ENCODE results near the gene NHSL2.
"Not testable (repeated sequence)": the region's sequence is repeated elsewhere in the genome, so short reads cannot be mapped to it uniquely, and the experiment has no call there.

The NHSL2 gene

DNA sequence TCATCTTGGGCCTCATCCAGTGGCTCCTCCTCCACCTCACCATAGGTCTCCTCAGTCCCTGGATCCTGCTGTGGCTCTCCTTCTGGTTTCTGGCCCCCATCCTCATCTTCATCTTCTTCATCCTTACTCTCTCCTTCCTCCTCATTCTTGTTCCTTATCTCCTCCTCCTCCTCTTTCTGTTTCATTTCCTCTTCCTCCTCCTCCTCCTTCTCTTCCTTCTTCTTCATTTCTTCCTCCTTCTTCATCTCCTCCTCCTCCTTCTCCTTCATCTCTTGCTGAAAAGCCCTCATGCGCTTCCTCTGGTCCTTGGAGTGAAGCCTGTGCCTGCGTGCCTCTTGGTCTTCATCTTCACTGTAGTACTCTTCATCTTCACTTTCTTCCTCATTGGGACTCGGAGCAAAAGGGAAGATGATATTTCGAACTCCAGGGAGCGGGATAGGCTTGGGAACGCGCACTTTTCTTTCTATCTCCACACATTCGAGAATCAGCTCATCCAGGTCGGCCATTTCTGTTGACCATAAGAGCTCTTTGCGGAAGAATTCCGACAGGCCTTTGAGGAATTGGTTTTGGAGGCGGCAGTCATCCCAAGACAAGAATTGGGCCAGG lies 219.6 kb downstream of the NHSL2 start:
- no peak for DNase-seq (ENCODE audit: low spot score)

DNA sequence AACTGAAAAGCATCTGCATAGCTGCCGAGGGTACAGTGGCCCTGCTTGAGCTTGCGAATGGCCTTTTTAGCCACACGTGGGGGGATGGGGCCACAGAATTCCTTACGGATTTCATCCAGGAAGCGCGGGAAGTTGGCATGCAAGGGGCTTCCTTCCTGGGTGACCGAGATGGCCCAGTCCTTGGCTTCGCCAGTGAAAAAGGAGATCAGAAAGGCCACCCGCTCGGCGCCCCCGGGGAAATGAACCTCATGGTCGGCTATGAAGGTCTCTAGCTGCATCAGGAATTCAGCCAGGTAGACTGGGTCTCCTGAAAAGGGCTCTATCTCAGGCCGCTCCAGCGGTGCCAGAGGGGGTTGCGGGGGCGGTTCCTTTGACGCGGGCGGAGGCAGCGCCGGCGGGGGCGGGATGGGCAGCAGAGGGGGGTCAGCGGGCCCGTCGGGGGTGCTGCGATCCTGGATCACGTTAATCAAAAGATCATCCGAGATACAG lies 220.2 kb downstream of the NHSL2 start:
- DNase-seq (ENCODE audit: low spot score) = no peak

DNA sequence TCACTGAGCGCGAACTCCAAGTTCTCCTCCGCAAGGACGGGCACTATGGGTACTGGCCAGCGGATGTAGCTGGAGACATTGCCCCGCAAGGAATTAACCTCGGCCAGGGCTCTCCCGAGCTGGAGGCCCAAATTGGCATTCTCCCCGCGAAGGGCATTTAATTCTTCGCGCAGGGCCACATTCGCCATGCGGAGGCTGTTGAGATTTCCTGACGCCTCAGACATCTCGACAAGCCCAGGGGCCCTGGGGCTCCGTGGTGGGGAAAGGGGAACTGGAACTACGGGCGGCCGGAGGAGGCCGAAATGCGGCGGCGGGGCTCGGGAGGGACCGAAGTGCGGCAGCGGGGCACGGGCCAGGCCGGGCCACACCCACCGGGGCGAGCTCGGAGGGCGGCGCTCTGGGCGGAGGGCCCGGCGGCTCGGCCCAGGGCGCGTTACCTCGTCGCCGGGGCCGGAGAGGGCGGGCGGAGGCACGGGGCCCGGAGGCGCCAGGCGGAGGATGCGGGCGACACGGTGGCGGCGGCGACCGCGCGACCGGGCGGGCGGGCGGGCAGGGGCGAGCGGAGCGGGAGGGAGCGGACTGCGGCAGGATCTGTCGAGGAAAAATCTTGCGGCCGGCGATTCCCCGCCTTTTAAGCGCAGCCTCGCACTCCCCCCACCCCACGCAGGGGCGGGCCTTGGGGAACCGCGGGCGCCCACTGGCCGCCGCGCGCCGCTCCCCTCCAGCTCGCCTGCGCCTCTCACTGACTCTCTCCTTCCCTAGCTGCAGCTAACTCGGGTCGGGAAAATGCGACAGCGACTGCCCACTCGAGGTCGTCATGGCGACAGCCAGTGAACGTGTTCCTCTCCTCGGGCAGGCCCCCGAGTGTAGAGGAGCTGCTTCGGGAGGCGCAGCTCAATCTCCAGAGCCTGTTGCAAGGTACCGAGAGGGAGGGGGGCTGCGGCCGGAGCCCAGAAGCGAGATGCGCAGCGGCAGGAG lies 221.0 kb downstream of the NHSL2 start, which contains the start of gene RTL5:
Gene RTL5 (minus strand): TSS at position 599 of the 978 bp plus-strand sequence.
- DNase-seq (ENCODE audit: low spot score) = peak; percentile 88

DNA sequence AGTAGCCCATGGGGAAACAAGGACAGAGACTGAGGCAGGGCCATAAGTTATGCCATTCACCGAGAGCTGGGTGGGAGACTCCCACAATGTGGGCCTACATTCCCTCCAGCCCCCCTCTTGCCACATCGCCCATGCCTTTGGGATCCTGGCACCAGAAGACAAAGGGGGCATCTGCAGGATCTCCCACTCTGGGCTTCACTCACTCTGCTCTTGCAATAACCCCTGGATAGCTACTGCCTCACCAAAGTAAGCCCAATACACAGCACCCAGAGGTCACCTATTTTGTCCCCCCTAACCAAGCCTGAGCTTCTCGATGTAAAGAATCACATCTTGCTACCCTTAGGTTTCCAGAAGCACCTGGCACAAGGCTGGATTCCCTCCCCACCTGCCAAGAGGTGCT lies 221.8 kb downstream of the NHSL2 start:
- no peak for DNase-seq (ENCODE audit: low spot score)

DNA sequence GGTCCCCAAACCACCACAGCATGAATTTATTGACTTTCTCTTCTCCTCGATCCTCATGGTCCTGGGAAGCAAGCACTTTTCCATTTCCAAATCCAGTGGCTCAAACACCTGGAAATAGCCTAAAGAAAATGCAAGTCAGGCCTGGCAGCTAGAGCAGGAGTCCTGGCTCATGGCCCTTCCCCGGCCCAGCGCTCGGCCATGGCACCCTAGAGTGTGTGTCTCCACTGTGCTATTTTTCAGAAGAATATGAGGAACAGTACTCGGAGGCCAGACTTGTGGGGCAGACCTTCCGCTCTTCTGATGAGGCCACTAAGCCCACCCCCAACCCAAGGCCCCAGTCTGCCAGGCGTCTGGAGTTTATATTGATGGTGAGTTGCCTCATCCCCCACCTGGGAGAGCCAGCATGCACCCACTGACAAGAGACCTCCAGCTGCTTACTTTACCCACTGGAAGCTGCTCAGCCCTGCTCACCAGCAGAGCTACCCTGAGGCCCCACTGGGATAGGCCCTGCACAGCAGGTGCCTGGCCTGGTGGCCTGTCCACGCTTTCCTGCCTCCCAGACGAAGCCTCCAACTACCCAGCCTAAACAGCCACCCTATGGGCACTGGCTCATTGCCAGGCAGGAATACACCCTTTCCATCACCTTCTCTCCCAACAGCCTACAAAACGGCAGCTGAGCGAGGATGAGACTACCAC lies 223.4 kb downstream of the NHSL2 start:
- DNase-seq (ENCODE audit: low spot score) = no peak

DNA sequence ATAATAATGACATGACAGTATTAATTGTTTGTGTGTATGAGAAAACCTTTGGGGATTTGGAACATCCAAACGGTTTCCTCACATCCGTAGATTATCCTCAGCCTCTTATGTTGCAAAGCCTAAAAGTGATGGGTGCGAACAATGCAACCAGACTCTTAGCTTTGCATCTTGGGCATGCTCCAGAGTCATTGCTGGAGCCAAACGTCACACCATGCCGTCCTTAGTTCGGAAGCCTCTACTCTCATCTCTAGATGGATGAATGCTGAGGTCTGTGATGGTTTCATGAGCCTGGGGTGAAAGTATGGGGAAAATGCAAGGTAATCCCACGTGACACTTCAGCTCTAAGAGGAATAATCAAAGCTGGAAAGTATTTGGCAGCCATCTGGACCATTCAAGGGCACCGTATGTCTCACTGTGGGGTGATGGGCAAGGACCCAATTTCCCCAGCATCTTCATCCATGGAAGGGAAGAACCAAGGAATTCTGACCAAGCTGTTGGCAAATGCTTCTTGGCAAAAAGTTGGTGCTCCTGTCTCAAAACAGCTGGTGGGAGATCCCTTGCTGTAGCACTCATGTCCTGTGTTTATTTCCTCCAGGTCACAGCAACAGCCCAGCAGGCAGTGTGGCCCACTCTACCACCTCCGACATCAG lies 227.3 kb downstream of the NHSL2 start:
- DNase-seq (ENCODE audit: low spot score) = no peak

DNA sequence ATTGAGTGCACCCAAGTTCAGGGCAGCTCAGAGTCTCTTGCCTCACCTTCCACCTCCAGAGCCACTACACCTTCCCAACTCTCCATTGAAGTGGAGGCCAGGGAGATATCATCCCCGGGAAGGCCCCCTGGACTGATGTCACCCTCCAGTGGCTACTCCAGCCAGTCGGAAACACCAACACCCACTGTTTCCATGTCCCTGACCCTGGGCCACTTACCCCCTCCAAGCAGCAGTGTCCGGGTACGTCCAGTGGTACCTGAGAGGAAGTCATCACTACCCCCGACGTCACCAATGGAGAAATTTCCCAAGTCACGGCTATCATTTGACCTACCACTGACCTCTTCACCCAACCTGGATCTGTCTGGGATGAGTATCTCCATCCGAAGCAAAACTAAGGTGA lies 228.9 kb downstream of the NHSL2 start:
- DNase-seq (ENCODE audit: low spot score) = no peak

DNA sequence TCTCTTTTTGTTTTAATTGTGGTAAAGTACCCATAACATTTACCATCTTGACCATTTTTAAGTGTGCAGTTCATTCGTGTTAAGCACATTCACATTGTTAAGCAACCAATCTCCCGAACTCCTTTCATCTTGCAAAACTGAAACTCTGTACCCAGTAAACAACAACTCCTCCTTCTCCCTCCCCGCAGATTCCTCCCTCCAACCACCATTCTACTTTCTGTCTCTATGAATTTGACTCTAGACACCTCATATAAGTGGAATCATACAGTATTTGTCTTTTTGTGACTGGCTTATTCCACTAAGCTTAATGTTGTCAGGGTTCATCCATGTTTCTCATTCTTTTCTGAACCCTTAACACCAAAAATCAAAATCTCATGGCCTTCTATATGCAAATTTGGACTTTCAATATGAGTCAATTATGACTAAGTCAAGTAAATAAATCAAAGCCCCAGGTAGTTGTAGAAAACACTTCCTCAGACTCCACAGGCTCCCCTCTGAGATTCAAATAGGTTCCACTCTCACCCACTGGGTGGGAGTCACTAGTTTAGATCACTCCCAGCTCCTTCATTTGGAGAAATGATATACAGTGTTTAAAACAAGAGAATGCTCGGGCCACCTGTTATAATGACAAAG lies 230.8 kb downstream of the NHSL2 start:
- no peak for DNase-seq (ENCODE audit: low spot score)

DNA sequence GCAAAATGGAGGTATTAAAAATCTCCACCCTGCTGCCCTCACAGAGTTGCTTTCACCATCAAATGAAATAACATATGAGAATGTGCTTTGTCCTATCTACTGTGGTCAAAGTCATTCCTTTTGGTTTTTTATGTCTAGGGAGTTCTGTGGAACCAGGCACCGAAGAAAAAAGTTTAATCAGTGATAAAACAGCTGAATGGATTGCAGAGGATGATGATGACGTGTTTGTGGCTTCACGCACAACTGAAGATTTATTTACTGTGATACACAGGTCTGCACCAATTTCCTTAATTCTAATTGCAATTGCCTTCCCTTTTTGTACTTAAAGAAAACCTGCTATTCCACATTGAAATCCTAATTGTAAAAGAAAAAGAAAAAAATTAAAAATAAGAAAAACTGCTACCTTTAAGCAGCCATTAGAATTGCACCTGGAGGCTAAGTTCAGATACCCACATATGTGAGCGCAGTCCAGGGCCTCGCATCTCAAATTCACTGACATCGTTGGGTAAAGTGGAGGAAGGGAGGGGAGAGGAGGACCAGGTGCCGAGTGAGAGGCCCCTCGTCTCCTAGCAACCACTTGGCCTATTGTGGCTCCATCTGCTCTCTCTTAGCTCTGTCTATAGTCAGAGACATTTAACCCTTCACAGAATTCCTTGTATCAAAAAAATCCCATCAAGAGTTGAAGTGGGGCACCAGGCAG lies 231.6 kb downstream of the NHSL2 start:
- peak; percentile 79 for DNase-seq (ENCODE audit: low spot score)

DNA sequence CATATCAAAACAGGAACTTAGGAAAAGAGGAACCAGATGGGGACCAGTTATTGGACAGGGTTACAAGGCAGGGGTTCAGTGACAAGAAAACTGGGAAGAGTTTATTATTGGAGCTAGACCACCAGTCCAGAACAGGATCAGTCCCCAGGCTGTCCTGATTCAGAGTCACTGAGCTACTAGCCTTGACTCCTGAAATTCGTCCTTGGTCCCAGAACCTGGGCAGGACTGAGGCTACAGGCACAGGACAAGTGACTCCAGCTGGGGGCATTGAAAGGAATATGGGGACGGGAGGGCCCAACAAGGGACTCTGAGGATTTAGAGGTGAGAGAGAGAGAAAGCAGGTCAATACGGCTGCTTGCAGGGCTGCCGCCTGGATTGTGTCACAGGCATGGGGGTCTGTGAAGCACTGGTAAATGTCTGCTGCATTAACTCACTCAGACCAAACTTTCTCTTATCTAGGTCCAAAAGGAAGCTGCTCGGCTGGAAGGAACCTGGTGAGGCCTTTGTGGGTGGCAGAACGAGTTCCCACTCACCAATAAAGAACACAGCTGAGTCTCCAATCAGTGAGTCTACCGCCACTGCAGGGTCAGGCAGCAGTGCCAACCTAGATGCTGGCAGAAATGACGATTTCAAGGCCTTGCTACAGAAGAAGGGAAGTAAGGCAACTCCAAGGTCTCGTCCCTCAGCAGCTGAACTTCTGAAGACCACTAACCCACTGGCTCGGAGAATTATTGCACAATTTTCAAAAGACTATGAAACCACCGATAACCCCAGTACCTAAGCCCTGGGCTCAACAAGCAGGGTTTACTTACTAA lies 232.4 kb downstream of the NHSL2 start:
- DNase-seq (ENCODE audit: low spot score) = no peak

DNA sequence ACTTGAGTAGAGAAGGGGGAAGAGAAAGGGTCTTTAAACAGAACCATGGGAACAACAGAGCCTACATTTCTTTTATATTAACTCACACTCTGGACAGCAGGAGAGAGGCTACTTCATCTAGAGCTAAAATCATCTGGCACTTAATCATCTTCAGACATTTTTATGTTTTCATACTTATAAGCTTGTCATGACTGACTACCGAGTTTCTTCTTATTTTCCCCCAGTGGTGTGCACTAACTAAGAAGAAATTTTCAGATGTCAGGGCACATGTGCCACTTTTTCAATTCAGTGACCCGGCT lies 232.9 kb downstream of the NHSL2 start:
- DNase-seq (ENCODE audit: low spot score) = no peak

DNA sequence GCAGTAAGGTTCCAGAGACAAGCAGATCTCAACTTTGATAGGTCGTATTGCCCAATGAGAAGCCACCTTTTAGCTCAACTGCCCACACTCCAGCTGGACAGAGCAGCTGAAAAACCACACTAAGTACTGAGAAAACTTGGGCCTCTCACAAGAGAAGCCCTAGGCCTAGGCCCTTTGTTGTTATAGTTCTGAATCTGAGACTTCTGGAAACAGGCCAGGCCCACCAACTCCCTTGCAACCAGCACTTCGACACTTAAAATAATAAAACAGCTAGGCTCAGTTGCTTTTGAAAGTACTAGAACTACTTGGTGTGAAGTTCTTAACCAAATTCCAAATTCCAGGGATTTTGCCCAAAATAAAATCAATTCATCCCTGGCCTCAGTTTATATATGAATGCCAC lies 234.5 kb downstream of the NHSL2 start:
- DNase-seq (ENCODE audit: low spot score) = no peak

DNA sequence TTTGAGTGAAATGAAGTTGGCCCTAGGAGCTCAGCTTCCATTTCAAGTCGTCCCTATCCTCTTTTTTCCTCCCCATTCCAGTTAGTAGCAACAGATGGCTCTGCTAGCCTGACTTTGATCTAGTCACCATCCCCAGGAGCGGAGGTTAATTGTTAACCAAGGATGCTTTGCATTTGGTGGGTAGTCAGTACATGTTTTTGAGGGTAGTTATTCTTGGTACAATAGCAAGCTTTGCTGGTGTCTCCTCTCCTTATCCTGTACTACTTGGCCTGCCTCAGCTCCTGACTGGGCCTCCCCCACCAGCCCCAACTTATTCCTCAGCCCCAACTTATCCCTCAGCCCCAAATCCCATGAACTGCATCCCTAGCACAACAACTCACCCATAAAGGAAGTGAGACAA lies 235.9 kb downstream of the NHSL2 start:
- DNase-seq (ENCODE audit: low spot score) = no peak

DNA sequence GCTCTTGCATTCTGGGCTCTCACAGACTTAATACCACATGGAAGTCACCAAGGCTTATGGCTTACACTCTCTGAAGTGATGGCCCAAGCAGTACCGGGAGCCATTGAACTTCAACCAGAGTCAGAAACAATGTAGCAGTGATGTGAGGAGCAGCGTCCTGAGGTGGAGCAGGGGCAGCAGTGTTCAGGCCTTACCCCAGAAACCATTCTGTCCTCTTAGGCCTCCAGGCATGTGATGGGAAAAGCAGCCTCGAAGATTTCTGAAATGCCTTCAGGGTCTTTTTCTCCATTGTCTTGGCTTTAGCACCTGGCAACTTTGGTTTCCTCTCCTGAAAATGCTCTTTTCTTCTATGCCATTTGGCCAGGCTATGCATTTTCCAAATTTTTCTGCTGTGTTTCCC lies 248.1 kb downstream of the NHSL2 start:
- no peak for DNase-seq (ENCODE audit: low spot score)

DNA sequence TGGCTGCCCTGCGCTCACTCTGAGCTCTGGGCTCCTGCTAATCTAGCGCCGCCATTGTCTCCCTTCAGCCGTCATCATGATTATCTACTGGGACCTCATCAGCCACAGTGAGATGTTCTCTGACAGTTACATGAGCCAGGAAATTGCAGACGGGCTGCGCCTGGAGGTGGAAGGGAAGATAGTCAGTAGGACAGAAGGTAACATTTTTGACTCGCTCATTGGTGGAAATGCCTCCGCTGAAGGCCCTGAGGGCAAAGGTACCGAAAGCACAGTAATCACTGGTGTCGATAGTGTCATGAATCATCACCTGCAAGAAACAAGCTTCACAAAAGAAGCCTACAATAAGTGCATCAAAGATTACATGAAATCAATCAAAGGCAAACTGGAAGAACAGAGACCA lies 249.1 kb downstream of the NHSL2 start:
- DNase-seq (ENCODE audit: low spot score) = no peak

DNA sequence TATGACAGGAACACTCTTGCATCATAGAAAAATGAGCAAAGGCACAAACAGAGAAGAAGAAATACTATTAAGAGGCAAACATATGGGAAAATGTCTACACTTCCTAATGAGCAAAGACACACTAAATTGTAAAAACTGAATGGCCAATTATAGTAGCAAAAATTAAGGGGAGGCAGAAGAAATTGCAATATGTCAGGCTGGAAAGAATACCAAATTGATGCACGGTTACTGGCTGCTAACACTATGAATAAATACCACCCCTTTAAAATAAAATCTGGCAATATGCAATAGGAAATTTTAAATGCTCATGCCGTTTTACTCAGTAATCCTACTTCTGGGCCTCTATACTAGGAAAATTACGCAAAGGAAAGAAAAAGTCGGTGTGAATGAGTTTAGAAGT lies 254.9 kb downstream of the NHSL2 start:
- DNase-seq (ENCODE audit: low spot score) = no peak

DNA sequence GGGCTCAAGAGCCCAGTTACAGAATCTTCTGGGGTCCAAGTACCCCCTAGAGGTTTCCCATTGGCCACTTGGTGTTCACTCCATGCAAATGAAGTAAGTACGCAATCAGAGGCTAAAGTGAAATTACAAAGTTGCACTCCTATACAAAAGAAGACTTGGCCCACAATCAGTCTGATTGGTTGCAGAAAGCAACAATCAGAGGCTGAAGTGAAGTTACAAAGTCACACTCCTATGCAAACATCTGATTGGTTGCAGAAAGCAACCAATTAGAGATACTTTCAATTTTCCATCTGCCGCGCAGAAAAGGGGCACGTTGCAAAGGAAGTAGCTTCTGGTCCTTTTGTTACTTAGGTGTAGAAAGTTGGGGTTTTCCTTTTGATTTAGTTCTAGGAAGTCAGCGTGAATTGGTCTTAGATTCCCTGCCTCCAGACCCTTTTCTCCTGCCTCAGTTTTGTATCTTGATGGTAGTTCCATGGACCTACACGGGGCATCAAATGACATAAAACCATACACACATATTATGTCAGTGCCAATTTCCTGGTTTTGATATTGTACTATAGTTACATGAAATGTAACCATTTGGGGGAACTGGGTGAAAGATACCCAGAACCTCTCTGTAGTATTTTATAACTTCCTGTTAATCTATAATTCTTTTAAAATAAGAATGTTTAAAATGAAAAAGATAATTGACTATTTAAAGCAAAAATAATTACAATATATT lies 258.5 kb downstream of the NHSL2 start:
- DNase-seq (ENCODE audit: low spot score) = no peak

DNA sequence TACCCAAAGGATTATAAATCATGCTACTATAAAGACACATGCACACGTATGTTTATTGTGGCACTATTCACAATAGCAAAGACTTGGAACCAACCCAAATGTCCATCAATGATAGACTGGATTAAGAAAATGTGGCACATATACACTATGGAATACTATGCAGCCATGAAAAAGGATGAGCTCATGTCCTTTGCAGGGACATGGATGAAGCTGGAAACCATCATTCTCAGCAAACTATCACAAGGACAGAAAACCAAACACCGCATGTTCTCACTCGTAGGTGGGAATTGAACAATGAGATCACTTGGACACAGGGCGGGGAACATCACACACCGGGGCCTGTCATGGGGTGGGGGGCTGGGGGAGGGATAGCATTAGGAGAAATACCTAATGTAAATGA lies 265.6 kb downstream of the NHSL2 start:
- not testable (repeated sequence) for DNase-seq (ENCODE audit: low spot score)

DNA sequence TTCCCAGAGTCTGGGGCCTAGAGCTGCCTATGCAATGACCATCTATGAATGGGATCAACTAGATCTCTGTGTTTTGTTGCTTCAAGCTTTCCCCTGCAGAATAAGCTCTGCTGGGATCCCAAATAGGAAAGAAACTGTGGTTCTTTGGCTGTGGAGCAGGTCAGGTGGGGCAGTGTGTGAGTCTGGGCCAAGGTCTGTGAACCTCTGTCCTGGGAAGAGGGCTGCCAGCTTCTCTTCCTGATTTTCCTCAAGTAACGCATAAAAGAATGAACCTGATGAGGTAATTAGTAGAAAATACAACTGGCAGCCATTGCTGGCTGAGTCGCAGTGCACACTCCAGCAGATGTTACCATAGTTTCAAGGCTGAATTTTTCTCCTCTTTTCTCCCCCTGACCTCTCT lies 266.3 kb downstream of the NHSL2 start:
- no peak for DNase-seq (ENCODE audit: low spot score)

DNA sequence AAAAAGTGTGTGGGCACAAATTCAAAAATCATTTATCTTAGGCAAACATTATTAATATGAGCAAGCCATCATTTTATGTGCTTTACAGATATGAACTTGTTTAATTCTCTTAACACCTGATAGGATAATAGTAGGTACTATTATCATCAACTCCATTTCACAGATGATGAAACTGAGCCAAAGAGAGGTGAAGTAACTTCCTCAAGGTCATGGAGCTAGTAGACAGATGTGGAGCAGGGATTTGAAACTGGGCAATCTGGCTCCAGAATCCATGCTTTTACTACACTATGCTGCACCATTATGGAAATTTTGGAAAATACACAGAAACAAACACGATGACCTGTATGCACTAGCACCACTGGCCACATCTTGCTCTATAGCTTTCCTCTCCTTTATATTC lies 269.9 kb downstream of the NHSL2 start:
- no peak for DNase-seq (ENCODE audit: low spot score)
